ENCODE measurements around the gene RPTOR.

DNA sequence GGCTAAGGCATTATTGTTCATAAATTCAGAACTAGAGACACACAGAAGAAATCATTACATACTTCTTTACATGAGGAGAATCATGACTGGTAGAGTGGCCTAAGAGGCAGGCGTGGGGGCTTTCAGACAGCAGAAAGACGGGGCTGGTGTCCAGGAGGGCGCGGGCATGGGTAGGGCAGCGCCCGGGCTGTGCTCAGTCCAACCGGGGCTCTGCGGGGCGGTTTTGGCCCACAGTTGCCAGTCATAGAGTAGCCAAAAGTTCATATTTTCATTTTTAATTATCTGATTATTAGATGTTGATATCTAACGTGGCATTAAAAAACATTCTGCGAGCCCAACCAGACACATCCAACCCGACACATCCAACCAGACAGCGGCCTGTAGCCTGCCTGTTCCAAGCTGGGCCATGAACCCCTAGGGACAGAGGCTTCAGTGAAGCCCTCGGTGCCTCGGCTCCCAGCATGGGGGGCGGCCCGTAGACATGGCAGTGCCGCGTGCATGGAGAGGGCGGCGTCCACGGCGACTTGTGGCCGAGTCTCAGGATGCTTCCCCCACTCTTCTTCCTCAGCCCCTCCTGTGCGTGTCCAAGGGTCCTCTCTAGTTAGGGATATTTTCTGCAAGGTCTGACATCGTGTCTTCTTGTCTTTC lies 284.7 kb downstream of the RPTOR start:
- TF ChIP-seq, protein P1, sequence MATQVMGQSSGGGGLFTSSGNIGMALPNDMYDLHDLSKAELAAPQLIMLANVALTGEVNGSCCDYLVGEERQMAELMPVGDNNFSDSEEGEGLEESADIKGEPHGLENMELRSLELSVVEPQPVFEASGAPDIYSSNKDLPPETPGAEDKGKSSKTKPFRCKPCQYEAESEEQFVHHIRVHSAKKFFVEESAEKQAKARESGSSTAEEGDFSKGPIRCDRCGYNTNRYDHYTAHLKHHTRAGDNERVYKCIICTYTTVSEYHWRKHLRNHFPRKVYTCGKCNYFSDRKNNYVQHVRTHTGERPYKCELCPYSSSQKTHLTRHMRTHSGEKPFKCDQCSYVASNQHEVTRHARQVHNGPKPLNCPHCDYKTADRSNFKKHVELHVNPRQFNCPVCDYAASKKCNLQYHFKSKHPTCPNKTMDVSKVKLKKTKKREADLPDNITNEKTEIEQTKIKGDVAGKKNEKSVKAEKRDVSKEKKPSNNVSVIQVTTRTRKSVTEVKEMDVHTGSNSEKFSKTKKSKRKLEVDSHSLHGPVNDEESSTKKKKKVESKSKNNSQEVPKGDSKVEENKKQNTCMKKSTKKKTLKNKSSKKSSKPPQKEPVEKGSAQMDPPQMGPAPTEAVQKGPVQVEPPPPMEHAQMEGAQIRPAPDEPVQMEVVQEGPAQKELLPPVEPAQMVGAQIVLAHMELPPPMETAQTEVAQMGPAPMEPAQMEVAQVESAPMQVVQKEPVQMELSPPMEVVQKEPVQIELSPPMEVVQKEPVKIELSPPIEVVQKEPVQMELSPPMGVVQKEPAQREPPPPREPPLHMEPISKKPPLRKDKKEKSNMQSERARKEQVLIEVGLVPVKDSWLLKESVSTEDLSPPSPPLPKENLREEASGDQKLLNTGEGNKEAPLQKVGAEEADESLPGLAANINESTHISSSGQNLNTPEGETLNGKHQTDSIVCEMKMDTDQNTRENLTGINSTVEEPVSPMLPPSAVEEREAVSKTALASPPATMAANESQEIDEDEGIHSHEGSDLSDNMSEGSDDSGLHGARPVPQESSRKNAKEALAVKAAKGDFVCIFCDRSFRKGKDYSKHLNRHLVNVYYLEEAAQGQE (IDR thresholded peaks at IDR 0.05; ENCODE audit: insufficient read depth in 1 of 2, low read depth in 2 of 2, low read length in 1 of 2) = no peak
- TF ChIP-seq, protein P2, sequence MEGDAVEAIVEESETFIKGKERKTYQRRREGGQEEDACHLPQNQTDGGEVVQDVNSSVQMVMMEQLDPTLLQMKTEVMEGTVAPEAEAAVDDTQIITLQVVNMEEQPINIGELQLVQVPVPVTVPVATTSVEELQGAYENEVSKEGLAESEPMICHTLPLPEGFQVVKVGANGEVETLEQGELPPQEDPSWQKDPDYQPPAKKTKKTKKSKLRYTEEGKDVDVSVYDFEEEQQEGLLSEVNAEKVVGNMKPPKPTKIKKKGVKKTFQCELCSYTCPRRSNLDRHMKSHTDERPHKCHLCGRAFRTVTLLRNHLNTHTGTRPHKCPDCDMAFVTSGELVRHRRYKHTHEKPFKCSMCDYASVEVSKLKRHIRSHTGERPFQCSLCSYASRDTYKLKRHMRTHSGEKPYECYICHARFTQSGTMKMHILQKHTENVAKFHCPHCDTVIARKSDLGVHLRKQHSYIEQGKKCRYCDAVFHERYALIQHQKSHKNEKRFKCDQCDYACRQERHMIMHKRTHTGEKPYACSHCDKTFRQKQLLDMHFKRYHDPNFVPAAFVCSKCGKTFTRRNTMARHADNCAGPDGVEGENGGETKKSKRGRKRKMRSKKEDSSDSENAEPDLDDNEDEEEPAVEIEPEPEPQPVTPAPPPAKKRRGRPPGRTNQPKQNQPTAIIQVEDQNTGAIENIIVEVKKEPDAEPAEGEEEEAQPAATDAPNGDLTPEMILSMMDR (IDR thresholded peaks at IDR 0.05) = no peak
- TF ChIP-seq POLR2AphosphoS5 (IDR thresholded peaks at IDR 0.05; ENCODE audit: low read depth, low read length) = no peak
- TF ChIP-seq SIN3A (IDR thresholded peaks at IDR 0.05; ENCODE audit: borderline replicate concordance, insufficient read depth, low read depth, low read length) = no peak
- TF ChIP-seq TCF7L2 (IDR thresholded peaks at IDR 0.05; ENCODE audit: low read depth, low read length) = no peak
